Measurements from ENCODE around the gene AGRN.
"Not testable (repeated sequence)": the region's sequence is repeated elsewhere in the genome, so short reads cannot be mapped to it uniquely, and the experiment has no call there.

The AGRN gene

DNA sequence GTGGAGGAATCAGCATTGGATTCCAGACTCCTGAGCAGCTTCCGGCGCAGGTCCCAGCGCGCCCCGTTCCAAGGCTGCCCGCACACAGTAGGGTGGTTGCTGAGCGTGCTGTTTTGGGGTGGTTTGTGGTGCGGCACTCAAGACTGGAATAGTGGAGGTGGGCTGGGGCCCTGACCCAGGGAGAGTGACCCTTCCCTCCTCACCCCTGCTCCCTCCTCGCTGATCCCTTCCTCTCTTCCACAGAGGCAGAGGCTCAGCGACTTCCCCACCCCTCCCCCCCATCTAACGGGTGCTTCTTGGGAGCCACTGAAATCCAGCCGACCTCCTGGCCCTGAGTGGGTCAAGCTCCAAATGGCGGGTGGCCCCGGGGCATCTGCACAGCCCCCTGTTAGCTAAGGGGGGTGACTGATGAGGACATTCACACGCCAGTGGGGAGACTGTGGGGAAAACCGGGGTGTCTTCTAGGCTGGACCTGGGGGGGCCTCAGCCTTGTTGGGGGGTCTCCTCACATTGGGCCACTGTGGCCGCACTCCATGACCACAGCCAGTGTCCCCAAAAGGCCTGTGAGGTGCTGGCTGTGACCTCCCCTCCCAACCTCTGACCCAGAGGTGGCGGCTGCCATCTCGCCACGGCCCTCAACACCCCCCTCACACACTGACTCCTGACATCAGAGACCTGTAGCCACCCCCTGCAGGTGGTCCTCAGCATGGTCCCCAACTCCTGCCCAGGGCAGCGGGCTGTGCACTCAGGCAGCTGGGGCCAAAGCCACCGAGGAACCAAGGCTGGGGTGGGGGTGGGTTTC lies 16.1 kb upstream of the AGRN start:
- DNase-seq = no peak

DNA sequence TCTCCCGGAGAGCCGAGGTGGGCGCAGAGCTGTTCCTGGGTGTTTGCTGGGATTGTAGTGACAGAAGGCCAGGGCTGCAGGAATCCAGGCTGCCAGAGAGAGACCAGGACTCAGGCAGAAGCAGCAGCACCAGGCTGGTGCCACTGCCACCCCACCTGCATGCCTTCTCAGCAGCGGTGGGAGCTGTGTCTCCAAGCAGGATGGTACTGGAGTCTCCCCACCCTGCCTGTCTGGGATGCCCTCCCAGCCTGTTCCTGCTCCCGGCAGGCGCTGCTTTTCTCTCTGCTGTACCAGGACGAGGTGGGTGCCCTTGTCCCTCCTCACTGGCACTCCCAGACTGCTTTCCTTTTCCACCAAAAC lies 15.5 kb upstream of the AGRN start:
- DNase-seq = no peak

DNA sequence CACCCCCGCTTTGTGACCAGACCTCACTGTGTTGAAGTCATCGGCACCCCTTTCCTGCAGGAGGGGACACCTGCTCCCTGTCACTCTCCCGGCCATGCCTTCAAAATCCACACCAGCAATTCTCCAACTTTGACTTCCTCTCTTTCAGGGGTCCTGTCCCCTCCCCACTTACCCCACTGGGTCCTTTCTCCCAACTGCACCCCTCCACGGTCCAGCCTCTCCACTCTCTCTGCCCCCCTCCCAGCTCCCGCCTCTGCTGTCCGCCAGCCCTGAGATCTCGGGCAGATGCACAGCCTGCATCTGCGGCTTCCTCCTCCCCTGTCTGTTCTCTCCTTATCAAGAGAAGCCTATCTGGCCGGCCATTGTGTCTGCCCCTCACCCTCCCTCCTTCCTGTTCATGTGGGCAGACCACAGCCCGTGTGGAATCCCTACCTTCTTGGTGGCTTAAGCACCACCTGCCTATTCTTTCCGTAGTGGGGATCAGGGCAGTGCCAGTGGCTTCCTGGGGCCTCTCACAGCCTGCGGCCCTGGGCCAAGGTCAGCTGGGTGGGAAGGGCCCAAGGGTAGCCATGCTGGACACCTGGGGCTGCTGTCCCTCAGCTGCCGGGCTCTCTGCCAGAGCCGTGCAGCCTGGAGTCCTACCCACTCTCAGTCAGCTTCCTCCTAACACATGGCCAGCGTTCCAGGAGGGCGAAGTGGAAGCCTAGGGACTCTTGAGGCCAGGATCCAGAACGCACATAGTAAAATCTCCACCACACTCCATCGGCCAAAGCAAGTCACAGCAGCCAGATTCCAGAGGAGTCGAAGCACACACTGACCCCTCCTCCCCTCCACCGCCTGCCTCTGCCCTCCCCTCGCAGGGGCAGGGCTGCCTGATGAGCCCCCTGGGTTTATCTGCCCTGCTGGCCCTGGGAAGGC lies 14.9 kb upstream of the AGRN start:
- DNase-seq = no peak

DNA sequence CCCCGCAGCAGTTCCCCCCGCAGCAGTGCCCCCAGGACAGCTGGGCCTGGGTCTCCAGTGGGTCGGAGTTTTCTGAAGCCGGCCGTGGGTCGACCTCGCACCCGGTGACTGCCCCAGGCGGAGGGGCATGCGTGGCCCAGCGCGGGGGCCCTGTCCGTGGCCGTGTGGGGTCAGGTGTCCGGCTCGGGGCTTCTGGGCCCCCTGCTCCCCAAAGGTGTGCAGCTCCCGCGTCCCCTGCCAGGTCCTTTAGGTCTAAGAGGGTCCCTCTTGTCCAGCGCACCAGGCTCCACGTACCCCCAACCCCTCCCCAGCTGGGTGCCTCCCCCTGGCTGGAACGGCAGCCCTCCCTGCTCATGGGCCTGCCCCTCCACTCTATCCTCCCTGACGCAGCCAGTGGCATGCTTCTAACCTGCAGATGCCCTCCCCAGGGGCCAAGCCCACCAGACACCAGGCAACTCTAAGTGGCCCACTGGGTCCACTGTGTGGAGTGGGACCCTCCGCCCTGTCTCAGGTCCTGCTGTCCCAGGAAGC lies 14.1 kb upstream of the AGRN start:
- DNase-seq = no peak

- DNase-seq = no peak
These were observed 13.4 kb upstream of the AGRN start for GRCh38 chr1:1006305-1007159.

GRCh38 chr1:1010131-1010530 lies 9.8 kb upstream of the AGRN start:
- not testable (repeated sequence) for DNase-seq

- no peak for DNase-seq
These were observed 8.4 kb upstream of the AGRN start for GRCh38 chr1:1011396-1011949.

DNA sequence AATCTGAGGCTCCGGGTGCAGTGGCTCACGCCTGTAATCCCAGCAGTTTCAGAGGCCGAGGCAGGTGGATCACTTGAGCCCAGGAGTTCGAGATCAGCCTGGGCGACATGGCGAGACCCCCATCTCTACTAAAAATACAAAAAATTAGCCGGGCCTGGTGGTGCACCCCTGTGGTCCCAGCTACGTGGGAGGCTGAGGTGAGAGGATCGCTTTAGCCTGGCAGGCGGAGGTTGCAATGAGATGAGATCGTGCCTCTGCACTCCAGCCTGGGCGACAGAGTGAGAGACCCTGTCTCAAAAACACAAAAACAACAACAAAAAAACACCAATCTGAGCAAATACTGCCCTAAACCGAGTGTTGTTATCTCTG lies 7.2 kb upstream of the AGRN start:
- DNase-seq = not testable (repeated sequence)

GRCh38 chr1:1013105-1013921 lies 6.6 kb upstream of the AGRN start, which contains the start of gene ISG15:
Gene ISG15 (plus strand): TSS chr1:1013497. CDS start chr1:1013574, 77 bp downstream.
- peak; percentile 45 to 89 (median 62) for DNase-seq

GRCh38 chr1:1013922-1014648 lies 5.8 kb upstream of the AGRN start:
- peak in 1 of 4 experiments; percentile 28 for DNase-seq

GRCh38 chr1:1014799-1015681 lies 4.9 kb upstream of the AGRN start:
- DNase-seq = no peak

DNA sequence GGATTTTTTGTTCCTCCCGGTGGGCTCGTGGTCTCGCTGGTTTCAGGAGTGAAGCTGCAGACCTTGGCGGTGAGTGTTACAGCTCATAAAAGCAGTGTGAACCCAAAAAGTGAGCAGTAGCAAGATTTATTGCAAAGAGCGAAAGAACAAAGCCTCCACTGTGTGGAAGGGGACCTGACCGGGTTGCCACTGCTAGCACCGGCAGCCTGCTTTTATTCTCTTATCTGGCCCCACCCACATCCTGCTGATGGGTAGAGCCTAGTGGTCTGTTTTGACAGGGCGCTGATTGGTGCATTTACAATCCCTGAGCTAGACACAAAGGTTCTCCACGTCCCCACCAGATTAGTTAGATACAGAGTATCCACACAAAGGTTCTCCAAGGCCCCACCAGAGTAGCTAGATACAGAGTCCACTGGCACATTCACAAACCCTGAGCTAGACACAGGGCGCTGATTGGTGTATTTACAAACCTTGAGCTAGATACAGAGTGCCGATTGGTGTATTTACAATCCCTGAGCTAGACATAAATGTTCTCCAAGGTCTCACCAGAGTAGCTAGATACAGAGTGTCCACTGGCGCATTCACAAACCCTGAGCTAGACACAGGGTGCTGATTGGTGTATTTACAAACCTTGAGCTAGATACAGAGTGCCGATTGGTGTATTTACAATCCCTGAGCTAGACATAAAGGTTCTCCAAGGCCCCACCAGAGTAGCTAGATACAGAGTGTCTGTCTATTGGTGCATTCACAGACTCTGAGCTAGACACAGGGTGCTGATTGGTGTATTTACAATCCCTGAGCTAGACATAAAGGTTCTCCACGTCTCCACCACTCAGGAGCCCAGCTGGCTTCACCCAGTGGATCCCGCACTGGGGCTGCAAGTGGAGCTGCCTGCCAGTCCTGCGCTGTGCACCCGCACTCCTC lies 2.3 kb upstream of the AGRN start:
- DNase-seq = not testable (repeated sequence)

DNA sequence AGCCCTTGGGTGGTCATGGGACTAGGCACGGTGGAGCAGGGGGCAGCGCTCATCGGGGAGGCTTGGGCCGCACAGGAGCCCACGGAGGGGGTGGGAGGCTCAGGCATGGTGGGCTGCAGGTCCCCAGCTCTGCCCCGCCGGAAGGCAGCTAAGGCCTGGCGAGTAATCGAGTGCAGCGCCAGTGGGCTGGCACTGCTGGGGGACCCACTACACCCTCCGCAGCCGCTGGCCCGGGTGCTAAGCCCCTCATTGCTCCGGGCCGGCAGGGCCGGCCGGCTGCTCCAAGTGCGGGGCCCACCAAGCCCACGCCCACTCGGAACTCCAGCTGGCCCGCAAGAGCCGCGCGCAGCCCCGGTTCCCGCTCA lies 1.6 kb upstream of the AGRN start:
- DNase-seq = not testable (repeated sequence)

GRCh38 chr1:1019122-1019999 lies 559 bp upstream of the AGRN start:
- DNase-seq = peak; percentile 49 to 83 (median 60)

DNA sequence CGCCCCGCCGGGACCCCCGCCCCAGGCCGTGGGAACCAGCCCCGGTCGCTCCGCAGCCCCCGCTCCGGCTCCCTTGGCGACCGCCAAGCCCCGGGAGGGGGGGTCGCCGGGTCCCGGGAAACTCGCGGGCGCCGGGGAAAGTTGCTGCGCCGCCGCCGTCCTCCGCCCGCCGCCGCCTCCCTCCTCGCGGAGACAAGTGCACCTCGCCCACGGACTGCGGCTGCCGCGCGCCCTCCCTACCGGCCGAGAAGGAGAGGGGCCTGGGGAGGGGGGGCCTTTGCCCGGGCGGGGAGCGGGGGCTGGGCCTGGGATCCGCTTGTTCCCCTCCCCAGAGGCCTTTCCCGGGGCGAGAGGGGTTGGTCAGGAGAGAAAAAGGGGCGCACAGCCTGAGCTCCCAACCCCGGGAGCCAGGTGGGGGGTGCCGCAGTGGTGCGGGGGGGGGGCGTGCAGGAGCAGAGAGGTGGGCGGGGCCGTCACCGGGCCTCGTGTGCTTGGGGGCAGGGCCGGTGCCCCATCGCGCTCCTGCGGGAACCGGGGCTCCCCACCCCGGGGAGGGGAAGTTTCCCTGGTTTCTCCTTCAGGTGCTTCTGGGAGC lies 592 bp downstream of the AGRN start:
- DNase-seq = peak in 1 of 4 experiments; percentile 45

DNA sequence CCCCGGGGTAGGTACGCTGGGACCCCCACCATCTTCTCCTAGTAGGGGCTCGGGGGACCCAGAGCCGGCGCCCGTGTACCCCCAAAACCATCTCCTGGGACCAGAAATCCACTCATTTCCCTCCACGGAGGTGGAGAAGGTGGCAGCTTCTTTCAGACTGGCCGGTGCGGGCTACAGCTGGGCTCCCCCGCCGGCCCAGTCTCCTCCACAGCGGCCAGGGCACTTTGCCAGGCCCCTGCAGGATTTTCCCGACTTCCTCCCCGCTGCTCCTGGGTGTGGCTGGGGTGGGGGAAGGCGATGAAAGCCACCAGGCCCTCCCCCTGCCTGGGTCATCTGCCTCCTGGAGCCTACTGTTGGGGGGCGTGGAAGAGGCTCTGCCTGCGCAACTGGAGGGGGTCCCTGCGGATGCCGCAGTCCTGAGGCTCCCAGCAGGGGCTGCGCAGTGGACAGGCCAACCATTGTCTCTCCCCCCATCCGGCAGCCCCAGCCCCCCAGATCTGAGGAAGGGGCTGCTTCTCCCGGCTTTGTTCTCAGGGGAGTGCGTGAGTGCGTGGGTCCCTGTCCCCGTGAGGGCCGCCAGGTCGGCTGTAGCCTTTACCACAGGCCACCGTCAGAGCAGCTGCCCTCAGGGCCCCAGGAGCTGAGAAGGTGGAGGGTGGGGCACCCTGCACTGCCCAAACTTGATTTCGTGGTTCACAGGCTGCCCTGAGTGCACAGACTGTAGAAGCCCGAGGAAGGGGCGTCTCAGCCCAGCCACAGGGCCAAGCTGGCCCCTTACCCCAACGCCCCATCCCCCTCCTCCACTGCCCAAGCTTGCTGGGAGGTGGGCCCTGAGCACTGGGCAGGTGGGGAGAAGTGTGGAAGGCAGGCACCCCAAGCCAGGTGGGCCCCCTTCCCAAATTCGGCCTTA lies 1.3 kb downstream of the AGRN start:
- DNase-seq = no peak

Data from activated naive CD4-positive, alpha-beta T cell (primary cell).